Small intestine (tissue), 7 donors: ENCODE data around the gene NOP58. TPM values are rescaled to one million over a fixed set of nuclear protein-coding genes. Genes with fewer than 3 reads are reported as not detected.
"Not testable (repeated sequence)": the region's sequence is repeated elsewhere in the genome, so short reads cannot be mapped to it uniquely, and the experiment has no call there.

Source experiments
- DNase-seq, 2 donors: peaks; one replicate each; pipeline versions ENCODE4 v3.0.0 to v3.0.0-alpha.2; 2013
- FAIRE-seq: peaks from 2 replicates; lab custom pipeline; 2012; peaks lifted over from hg19 to GRCh38; lab: Jason Lieb, UNC
- H3K27ac ChIP-seq, 3 donors: one replicate each; pipeline ENCODE4 v1.5.1; 2013; ENCODE audit warnings: low read length in 2 of 3, mild to moderate bottlenecking in 2 of 3, control low read depth in 1 of 3, inconsistent platforms in 1 of 3, low read depth in 1 of 3, moderate library complexity in 1 of 3
- H3K27me3 ChIP-seq, 3 donors: one replicate each; pipeline ENCODE4 v1.6.1; 2013; ENCODE audit warnings: low read length in 3 of 3, inconsistent platforms in 1 of 3; ENCODE audit not compliant: control insufficient read depth in 3 of 3, insufficient read depth in 3 of 3
- H3K36me3 ChIP-seq, 3 donors: one replicate each; pipeline ENCODE4 v1.6.1; 2013; ENCODE audit warnings: low read length in 3 of 3, inconsistent platforms in 1 of 3, low read depth in 1 of 3, mild to moderate bottlenecking in 1 of 3, moderate library complexity in 1 of 3; ENCODE audit not compliant: control insufficient read depth in 3 of 3, insufficient read depth in 2 of 3
- H3K4me1 ChIP-seq, 3 donors: one replicate each; pipeline ENCODE4 v1.6.1; 2013; ENCODE audit warnings: low read length in 2 of 3, inconsistent platforms in 1 of 3, low read depth in 1 of 3, mild to moderate bottlenecking in 1 of 3, moderate library complexity in 1 of 3; ENCODE audit not compliant: control insufficient read depth in 3 of 3, insufficient read depth in 2 of 3
- H3K4me3 ChIP-seq, 3 donors: one replicate each; pipeline ENCODE4 v1.5.1; 2013; ENCODE audit warnings: low read length in 3 of 3, control low read depth in 1 of 3, inconsistent platforms in 1 of 3, low read depth in 1 of 3, mild to moderate bottlenecking in 1 of 3, moderate library complexity in 1 of 3
- H3K9me3 ChIP-seq, 2 donors: one replicate each; pipeline ENCODE4 v1.6.1; 2013; ENCODE audit warnings: low read depth in 1 of 2, low read length in 1 of 2; ENCODE audit not compliant: control insufficient read depth in 2 of 2, insufficient read depth in 1 of 2
- WGBS, 3 donors: extraction: QIAGEN DNeasy Blood & Tissue Kit; methylation state at CpG; one replicate each; pipeline ENCODE4 v1.1.7; 2013; 5-methylcytosine and 5-hydroxymethylcytosine counted together
- polyA plus RNA-seq, 4 donors: library from polyadenylated mRNA; stranded (reverse) in 3 of 4; unstranded in 1 of 4; fragments of 200-250 nt in 3 of 4; fragments of 120-200 nt in 1 of 4; gene quantifications; one replicate each; pipeline versions ENCODE4 v1.2.1 to v1.2.3, GENCODE V29; 2013
- donor health status: healthy with polysubstance abuse.
- donor health status: control.
- donor health status: control.
- donor health status: Bipolar disorder and iron deficiency.
- donor health status: healthy.

Gene NOP58
- polyA plus RNA-seq, 4 donors, result 32.4 to 81.7 (median 56.5) TPM

DNA sequence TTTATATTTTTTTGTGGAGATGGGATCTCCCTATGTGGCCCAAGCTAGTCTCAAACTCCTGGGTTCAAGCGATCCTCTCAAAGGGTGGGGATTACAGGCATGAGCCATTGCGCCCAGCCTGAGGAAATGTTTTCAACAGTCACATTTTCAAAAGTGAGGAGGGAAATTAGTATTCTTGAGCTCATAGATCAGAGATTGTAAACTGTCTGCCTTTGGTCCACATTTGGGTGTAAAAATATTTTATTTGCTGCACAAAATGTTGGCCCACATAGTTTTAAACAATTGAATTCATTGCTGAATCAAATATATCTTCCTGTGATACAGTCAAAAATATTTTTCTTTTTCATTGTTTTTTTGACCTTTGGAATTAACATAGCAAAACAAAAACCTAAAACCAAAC lies 48.6 kb downstream of the NOP58 start:
- DNase-seq (no peak), FAIRE-seq (no peak)
- Histone ChIP-seq H3K4me1 (peaks cover 0 to 3% (median 0%) of the 10 kb centered on the region in 3 donors), H3K27me3 (no peaks in the 10 kb centered on the region), H3K36me3 (peaks cover 0 to 16% (median 0%) of the 10 kb centered on the region in 3 donors), H3K9me3 (no peaks in the 10 kb centered on the region), H3K27ac (no peak overlapping the region), H3K4me3 (no peak overlapping the region)
- 94 to 100% (median 98%) methylated on average over 2 of the region's 2 CpGs for WGBS, 3 donors

DNA sequence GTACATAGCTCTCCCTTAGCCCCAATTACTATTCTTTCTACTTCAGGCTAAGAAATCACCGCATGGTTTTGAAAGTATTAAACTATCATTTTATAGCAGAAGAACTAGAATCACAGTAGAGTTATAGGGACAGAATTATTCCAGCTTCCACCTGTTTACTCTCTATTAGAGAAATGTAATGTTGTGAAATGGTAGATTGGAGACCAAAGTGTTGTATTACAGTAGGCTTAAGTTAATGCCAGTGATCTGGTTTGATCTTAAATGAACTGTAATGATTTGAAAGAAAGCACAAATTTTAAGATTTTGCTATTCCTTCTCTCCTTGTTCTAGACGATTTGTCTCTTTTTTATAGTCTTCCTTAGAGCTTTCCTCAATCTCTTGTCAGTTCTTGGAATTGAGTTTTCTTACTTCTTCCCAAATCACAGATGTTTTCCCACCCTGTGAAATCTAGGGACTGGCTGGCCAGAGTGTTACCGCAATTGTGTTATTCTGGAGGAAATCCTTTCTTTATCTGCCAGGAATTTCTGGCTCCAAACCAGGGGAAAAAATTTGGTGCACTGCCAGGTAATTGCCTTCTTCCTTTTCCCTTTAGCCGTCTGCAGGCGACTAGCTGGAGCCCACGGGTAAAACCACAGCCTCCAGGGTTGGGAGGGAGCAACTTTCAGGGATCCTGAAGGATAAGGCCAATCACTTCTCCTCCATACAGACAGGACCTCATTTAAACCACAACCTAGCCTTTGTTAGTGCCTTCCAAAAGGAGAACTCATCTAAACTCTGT lies 51.7 kb downstream of the NOP58 start:
- 7 to 27% (median 17%) methylated on average over 6 of the region's 6 CpGs for WGBS, 3 donors

DNA sequence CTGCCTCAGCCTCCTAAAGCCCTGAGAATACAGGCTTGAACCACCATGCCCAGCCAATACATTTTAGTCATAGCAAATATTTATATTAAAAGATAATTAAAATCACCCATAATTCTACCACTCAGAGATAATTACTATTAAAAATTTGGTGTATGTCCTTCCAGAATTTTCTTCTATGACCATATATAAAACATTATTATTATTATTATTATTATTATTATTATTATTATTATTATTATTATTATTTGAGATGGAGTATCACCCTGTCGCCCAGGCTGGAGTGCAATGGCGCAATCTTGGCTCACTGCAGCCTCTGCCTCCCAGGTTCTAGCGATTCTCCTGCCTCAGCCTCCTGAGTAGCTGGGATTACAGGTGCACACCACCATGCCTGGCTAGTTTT lies 54.8 kb downstream of the NOP58 start:
- not testable (repeated sequence) for DNase-seq, H3K4me1 ChIP-seq, H3K9me3 ChIP-seq, H3K36me3 ChIP-seq, H3K27ac ChIP-seq, FAIRE-seq, H3K27me3 ChIP-seq, H3K4me3 ChIP-seq
- WGBS, 3 donors, result 96 to 97% (median 96%) methylated on average over 3 of the region's 3 CpGs

More for the DNA sequence above, 51.7 kb downstream of the NOP58 start:
- peaks cover 0 to 2% (median 0%) of the 10 kb centered on the region in 3 donors for H3K36me3 ChIP-seq
- H3K27me3 ChIP-seq, result no peaks in the 10 kb centered on the region
- H3K4me1 ChIP-seq, result peaks cover 0 to 3% (median 0%) of the 10 kb centered on the region in 3 donors
- no peak overlapping the region for H3K4me3 ChIP-seq
- no peaks in the 10 kb centered on the region for H3K9me3 ChIP-seq
- FAIRE-seq (no peak), DNase-seq (peak; percentile 24 to 58)
- no peak overlapping the region for H3K27ac ChIP-seq

DNA sequence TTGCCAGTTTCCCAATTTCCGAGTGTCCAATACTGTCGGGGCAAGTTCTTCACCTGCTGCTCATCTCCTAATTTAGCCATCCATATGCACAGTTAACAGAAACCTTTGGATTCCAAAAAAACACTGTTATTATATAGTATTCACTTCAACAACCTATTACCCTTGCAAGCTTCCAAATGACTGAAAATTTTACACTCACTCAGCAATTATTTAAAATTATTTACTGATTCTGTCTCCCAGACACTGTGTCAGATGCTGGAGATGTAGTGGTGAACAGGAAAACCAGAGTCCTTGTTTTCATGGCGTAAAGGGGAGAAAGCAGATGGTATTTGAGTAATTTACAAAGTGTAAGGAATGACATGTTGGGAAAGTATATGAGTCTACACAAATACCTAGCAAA lies 56.9 kb downstream of the NOP58 start:
- 96 to 99% (median 98%) methylated on average over 3 of the region's 3 CpGs for WGBS, 3 donors
- no peak overlapping the region for H3K27ac ChIP-seq
- no peak overlapping the region for H3K4me3 ChIP-seq
- H3K4me1 ChIP-seq, result peaks cover 0 to 2% (median 0%) of the 10 kb centered on the region in 3 donors
- DNase-seq, result no peak
- no peaks in the 10 kb centered on the region for H3K27me3 ChIP-seq
- peaks cover 0 to 8% (median 3%) of the 10 kb centered on the region in 3 donors for H3K36me3 ChIP-seq
- FAIRE-seq, result no peak
- H3K9me3 ChIP-seq, result no peaks in the 10 kb centered on the region

DNA sequence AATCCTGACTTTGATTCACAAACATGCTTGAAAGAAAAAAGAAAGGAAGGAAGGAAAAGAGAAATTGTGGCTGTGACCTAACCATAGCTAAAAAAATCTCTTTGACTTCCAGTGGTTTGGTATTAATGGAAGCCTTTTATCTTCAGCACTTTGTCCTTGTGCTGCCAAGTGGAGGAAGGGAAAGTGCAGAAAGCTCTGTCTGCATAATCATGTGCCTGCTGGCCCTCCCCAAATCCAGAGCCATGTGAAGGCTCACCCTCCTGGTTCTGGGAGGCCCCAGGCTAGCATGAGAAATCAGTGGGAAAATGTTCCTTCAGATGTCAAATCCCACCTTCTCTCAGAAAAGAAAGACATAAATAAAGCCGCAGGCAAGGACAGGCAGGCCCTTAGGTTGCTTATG lies 62.3 kb downstream of the NOP58 start:
- Histone ChIP-seq H3K36me3 (peaks cover 0 to 13% (median 2%) of the 10 kb centered on the region in 3 donors), H3K4me1 (no peaks in the 10 kb centered on the region), H3K27ac (no peak overlapping the region), H3K4me3 (no peak overlapping the region), H3K27me3 (no peaks in the 10 kb centered on the region), H3K9me3 (no peaks in the 10 kb centered on the region)
- no peak for FAIRE-seq
- DNase-seq, result no peak
- 89 to 95% (median 92%) methylated on average over 1 of the region's 1 CpG for WGBS, 3 donors

DNA sequence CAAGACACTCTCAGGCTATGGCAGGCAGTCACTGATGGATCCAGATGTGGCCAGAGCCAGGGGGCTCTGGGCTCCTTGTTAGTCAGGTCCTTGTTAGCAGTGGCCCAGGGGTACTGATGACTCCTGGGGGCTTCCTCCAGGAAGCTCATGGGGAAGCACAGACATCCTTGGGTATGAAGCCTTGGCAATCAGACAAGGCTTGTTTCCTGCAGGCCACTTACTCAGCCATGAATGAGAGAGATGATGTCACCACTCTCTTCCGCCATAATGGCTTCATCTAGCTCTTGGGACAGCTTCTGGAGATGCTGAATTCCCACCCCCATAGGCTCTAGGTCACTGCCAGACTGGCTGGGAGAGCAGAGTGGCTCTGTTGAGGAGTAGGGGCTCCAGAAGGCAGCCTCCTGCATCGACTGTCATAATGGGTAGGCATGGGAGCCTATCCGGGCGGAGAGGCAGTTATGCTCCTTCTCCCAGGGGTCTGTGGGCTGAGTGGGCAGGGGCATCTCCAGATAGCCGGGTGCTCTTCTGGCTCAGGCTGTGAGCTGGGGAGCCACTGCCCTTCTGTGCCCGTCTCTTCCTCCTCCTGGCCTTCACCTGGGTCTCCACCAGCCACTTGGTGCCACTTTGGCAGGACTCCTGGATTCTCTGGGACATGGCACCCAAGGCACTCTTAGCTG lies 70.4 kb downstream of the NOP58 start:
- Histone ChIP-seq H3K36me3 (no peaks in the 10 kb centered on the region), H3K4me3 (no peak overlapping the region), H3K27ac (no peak overlapping the region), H3K9me3 (no peaks in the 10 kb centered on the region), H3K27me3 (no peaks in the 10 kb centered on the region), H3K4me1 (no peaks in the 10 kb centered on the region)
- DNase-seq (no peak), FAIRE-seq (no peak)
- WGBS, 3 donors, result 92 to 97% (median 94%) methylated on average over 5 to 6 of the region's 6 CpGs

DNA sequence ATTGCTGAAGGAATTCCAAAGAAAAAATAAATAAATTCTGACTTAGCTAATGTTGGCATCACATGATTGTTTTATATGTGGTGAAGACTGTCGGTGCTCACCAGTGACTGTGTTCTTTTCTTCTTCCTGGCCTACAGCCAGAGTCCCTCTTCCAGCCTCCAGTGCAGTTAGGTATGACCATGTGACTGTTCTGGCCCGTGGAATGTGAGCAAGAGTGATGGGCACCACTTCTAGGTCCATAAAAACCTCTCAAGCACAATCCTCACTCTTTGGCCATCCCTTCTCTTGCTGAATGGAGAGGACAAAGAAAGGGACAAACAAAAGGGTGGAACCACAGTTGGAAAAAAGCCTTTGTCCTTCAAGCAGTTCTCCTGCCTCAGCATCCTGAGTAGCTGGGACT lies 71.6 kb downstream of the NOP58 start:
- Histone ChIP-seq H3K27ac (no peak overlapping the region), H3K4me3 (no peak overlapping the region), H3K9me3 (no peaks in the 10 kb centered on the region), H3K4me1 (no peaks in the 10 kb centered on the region), H3K27me3 (no peaks in the 10 kb centered on the region), H3K36me3 (no peaks in the 10 kb centered on the region)
- WGBS, 3 donors, result 57 to 59% (median 58%) methylated on average over 2 of the region's 2 CpGs
- FAIRE-seq (no peak), DNase-seq (no peak)

DNA sequence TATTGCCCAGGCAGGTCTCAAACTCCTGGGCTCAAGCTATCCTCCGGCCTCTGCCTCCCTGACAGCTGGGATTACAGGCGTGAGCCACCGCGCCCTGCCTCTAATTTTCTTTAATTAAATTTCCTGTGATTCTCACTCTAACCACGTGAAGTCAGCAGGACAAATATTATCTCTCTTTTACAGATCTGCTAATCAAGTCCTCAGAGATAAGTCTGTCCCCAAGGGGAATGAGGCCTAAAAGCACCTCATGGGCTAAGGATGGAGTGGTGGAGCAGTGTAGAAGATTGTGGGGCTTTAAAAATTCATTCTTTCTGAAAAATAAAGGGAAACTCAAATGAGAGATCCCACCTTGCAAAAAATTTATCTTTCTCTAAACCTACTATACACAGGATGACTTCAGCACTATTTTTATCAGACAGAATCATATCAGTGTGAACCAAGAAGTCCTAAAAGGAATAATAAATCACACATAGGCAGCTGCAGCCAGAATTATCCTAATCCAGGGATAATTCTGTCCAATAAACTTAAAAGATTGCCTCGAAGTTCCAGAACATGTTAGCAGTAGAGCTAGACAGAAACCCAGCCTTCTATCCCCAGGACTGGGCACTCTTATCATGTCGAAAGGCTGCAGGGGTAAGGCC lies 72.3 kb downstream of the NOP58 start:
- H3K27me3 ChIP-seq, result no peaks in the 10 kb centered on the region
- no peaks in the 10 kb centered on the region for H3K36me3 ChIP-seq

More for the DNA sequence above, 72.3 kb downstream of the NOP58 start:
- WGBS, 3 donors, result 67 to 81% (median 72%) methylated on average over 7 of the region's 7 CpGs
- Histone ChIP-seq H3K4me1 (no peaks in the 10 kb centered on the region), H3K27ac (no peak overlapping the region), H3K9me3 (no peaks in the 10 kb centered on the region), H3K4me3 (no peak overlapping the region)
- DNase-seq (no peak), FAIRE-seq (no peak)
